NCI-H774 (cell line): ENCODE results near the gene VANGL1.

ENCODE experiments used
- DNase-seq: peaks from one replicate; lab custom pipeline; 2025; lab: John Stamatoyannopoulos, UW

VANGL1 gene

DNA sequence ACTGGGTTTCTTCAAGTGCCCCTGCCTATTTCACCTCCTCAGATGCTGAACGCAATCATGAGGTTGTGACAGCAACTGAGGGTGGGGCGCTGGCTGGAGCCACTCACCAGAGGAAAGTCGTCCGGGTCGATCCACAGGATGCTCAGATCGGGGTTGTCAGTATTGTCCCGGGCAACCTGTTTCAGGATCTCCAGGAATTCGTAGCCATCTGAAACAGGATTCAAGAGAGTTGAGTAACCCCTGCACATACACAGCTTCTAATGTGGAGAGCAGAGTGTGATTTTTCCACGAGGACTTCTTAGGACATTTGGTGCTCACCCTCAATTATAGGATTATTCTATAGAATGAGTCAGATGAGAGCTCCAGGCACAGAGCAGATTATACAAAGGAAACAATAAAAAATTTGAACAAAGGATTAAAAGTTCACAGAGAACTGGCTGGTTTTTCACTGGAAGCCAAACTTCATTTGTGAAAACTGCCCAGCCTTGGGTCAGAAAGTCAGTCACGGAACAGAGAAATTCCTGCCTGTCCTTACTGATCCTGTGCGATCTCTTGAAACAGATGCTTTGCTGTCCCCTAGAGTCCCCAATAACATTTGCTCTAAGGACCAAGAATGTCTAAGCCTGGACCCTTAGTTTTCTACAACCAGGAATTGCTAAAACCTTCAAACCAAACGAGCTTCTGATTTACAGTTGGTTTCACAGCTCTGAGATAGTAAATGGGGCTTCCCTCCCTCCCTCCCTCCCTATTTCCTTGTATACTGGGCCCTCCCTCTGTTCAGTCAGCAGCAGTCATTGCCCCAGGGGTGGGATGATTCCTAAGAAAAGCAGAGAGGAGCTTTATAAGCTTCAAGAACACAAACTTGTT is 63.5 kb downstream of the VANGL1 start:
- DNase-seq = no peak

DNA sequence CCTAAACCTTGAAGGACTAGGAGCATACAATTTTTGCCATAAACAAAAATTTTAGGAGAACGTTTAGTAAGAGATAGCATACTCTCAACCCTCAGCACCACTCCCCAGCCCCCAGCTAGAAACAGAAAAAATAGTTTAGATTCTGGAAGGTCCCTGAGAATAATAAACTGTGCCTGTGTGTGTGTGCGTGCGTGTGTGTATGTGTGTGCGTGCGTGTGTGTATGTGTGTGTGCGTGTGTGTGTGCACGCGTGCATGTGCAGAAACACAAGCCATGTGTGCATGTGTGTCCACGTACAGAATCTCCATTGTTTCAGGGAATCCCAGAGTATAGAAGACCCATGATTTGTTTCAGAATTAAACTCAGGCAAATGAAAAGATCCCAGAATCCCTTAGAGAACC is 64.2 kb downstream of the VANGL1 start:
- no peak for DNase-seq

- DNase-seq = no peak
These were observed 65.0 kb downstream of the VANGL1 start for GRCh38 chr1:115706587-115707425.

DNA sequence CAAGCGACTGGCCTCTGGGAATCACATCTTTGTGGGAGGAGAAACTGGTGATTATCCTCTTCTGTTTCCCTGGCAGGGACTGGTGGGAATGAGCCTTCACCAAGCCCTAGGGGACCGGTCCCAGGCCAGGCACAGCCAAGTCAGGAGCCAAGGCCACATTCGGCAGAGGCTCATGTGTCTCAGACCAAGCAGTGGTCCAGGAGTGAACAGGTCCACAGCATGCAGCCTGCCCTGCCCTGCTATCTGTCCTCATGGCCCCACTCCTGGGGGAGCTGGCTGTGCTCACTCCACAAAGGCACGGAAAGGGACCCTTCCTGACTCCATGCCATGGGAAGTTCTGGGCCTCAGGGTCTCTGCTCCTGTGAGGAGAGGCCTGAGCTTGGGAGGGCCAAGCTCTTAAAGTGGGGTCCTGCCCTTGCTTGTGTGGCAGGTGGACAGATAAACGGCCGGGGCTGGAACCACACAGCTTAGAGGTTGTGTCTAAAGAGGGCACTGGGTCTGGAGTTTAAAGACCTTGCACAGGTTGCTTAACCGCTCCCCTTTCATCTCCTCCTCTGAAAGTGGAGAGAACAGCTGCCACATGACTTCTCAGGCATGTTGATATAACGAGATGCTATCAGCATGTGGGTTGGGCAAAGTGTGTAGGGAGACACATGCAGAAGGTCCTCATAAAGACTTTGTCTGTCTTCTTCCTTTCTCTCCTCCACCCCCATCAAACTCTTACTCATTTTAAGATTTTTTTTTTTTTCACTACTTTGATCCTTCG is 69.3 kb downstream of the VANGL1 start:
- no peak for DNase-seq

- DNase-seq = no peak
These were observed 71.3 kb downstream of the VANGL1 start for GRCh38 chr1:115712911-115713609.

DNA sequence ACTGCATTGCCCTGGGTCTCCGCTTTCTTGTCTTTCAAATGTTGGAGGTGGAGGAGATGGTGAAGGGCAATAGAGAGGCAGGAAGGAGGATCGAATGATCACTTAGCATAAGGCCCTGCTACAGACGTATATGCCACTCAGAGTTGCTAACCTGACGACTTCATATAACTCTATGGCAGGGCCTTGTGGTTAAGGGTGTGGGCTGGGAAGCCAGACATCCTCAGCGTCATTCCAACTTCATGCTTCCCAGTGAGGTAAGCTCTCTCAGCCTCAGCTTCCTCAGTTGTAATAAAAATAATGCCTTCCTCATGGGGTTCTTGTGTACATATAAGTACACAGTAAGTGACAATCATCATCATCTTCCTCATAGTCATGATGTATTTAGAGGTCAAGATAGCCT is 72.1 kb downstream of the VANGL1 start:
- DNase-seq = no peak

- DNase-seq = no peak
These were observed 72.9 kb downstream of the VANGL1 start for GRCh38 chr1:115714572-115715141.

DNA sequence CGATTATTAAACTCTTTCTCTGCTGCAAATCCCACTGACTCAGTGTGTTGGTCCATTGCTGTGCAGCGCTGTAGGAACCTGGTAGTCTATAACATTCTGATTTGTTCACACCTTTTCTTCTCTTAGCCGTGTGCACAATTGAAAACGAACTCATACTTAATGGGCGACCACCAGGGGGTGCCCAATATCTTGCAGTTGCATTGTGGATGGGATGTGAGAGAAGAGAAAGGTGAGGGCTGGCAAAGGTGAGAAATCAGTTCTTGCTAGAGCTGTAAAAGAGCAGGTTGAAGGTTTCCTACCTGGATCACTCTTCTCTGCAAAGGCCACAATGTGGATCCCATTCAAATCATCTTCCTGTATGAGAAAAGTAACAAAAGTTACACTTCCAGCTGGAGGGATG is 75.8 kb downstream of the VANGL1 start:
- no peak for DNase-seq

DNA sequence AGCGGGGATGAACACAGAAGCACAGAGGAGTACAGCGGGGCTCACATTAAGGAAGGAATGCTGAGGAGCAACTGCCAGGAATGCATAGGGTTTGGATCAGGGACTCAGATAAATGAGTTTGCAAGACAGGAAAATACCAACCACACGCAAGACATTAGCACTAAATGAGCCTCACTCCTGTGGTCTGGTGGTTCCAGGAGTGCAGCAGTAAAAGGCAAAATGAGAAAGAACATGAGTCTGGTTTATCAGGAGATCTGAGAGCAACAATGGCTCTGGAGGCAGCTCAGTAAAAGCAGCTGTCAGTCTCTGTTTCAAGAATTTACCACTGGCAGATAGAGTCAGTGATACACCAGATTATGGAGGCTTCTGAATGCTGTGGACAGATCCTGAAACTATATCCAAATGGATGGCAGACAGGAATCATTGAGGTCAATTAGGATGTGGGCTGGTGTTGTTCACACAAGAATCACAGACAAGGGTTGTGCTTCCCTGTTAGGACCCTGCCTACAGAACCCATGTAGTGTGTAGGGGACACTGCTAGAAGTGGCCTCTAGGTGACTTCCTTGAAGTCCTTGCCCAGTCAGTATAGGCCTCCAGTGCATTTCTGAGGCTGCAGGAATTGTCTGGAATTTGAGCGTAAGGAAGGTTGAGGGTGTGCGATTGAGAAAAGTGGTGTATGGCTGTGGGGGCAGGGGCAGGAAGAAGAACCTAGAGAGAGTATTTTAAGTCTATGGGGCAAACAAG is 76.4 kb downstream of the VANGL1 start:
- no peak for DNase-seq

GRCh38 chr1:115719285-115719684 is 77.5 kb downstream of the VANGL1 start:
- DNase-seq = no peak

GRCh38 chr1:115722221-115722620 is 80.5 kb downstream of the VANGL1 start:
- no peak for DNase-seq

- DNase-seq = no peak
These were observed 82.0 kb downstream of the VANGL1 start for GRCh38 chr1:115723756-115724155.

GRCh38 chr1:115725600-115725999 is 83.8 kb downstream of the VANGL1 start:
- DNase-seq = no peak

DNA sequence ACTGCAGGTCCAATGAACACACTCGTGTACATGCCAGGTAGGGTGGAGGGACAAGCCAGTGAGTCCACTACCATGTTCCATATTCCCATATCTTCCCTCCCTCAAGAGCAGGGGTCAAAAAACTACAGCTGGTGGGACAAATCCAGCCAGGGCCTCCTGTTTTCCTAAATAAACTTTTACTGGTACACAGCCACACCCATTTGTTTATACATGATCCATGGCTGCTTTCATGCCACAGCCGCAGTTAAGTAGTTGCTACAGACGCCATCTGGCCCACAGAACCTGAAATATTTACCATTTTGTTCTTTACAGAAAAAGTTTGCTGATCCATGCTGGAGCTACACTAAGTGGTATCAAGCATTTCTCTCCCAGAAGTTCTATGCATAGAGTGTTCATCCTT is 84.4 kb downstream of the VANGL1 start:
- no peak for DNase-seq

GRCh38 chr1:115726570-115726969 is 84.8 kb downstream of the VANGL1 start:
- no peak for DNase-seq

GRCh38 chr1:115727706-115728249 is 86.0 kb downstream of the VANGL1 start:
- no peak for DNase-seq

- no peak for DNase-seq
These were observed 86.6 kb downstream of the VANGL1 start for GRCh38 chr1:115728341-115728740.

DNA sequence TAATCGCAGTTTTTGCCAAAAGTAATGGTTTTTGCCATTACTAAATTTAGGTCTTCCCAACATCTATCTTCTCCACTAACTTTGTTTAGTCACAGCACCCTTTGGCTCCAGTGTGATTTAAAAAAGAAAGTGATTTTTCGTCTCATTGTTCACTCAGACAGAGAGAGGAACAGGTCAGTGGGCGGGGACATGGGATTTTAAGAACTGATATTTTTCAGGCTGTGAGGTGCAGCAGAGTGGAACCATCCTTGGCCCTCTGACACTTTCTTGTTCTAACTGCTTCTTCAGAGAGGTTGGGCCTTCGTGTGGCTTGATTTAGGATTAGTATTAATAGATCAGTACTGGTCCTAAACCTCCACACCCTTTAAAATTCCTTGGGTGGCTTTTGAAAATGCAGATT is 88.0 kb downstream of the VANGL1 start:
- DNase-seq = no peak

- DNase-seq = no peak
These were observed 90.5 kb downstream of the VANGL1 start for GRCh38 chr1:115732316-115732715.

- DNase-seq = no peak
These were observed 99.0 kb downstream of the VANGL1 start for GRCh38 chr1:115740811-115741210.
